H1 (cell line): ENCODE data around the gene LGR4. TPM values are rescaled to one million over a fixed set of nuclear protein-coding genes. Genes with fewer than 3 reads are reported as not detected.

Experiments used
- BACH1 ChIP-seq: IDR thresholded peaks from 2 replicates; pipeline ENCODE4 v1.6.1; 2012; ENCODE audit warnings: low read length, improper control_type of control experiment
- BRCA1 ChIP-seq: IDR thresholded peaks from 2 replicates; pipeline ENCODE4 v1.6.1; 2012; ENCODE audit warnings: low read depth, low read length, improper control_type of control experiment
- CHD7 ChIP-seq: fragments of 300-600 bp; sonication (generic); IDR thresholded peaks from 2 replicates; pipeline ENCODE4 v1.7.1; 2012; ENCODE audit warnings: low read length, moderate library complexity, mild to moderate bottlenecking, inconsistent platforms; ENCODE audit not compliant: insufficient replicate concordance
- KDM1A ChIP-seq: fragments of 200-600, 300-600 bp; sonication (generic); IDR thresholded peaks from 2 replicates; pipeline ENCODE4 v1.7.1; 2016; ENCODE audit warnings: mild to moderate bottlenecking, low read length, borderline replicate concordance
- MAX ChIP-seq: IDR thresholded peaks from 2 replicates; pipeline ENCODE4 v1.6.1; 2012; ENCODE audit warnings: inconsistent platforms
- POLR2AphosphoS5 ChIP-seq: IDR thresholded peaks from 2 replicates; pipeline ENCODE4 v1.6.1; 2011; ENCODE audit warnings: low read depth, low read length
- RXRA ChIP-seq: IDR thresholded peaks from 2 replicates; pipeline ENCODE4 v1.6.1; 2011; ENCODE audit warnings: low read depth, mild to moderate bottlenecking, low read length, moderate library complexity; ENCODE audit not compliant: insufficient read depth
- SIN3A ChIP-seq, 2 experiments: IDR thresholded peaks in 1 of 2; conservative IDR thresholded peaks in 1 of 2; 2 replicates each; pipeline ENCODE4 v1.6.1; 2011 to 2012; ENCODE audit warnings: low read length in 2 of 2, improper control_type of control experiment in 1 of 2, low read depth in 1 of 2, mild to moderate bottlenecking in 1 of 2
- SP4 ChIP-seq: IDR thresholded peaks from 2 replicates; pipeline ENCODE4 v1.6.1; 2012; ENCODE audit warnings: low read length, inconsistent platforms
- USF2 ChIP-seq: IDR thresholded peaks from 2 replicates; pipeline ENCODE4 v1.6.1; 2011; ENCODE audit warnings: low read length, improper control_type of control experiment
- YY1 ChIP-seq: IDR thresholded peaks from 2 replicates; pipeline ENCODE4 v1.6.1; 2011; ENCODE audit warnings: low read depth, mild to moderate bottlenecking, low read length
- polyA plus RNA-seq, 7 experiments: library from polyadenylated mRNA; depleted of rRNA in 3 of 7; stranded (reverse) in 5 of 7; unstranded in 2 of 7; fragments of >200 nt in 5 of 7; fragments of 200-250 nt in 2 of 7; gene quantifications; 1 replicate in 5 of 7; 2 replicates in 1 of 7; 4 replicates in 1 of 7; pipeline versions ENCODE4 v1.2.1 to v1.2.3, GENCODE V29; 2011 to 2013; ENCODE audit warnings: missing spikeins in 2 of 7, mixed read lengths in 2 of 7
- total RNA-seq: library from RNA; stranded (reverse); fragmentation: NEBNext Ultra II Directional; extraction: Animal tissue kit (Norgen Biotek cat#: 25700); gene quantifications from 2 replicates; pipeline ENCODE4 v1.2.1, GENCODE V29; 2021

The LGR4 gene
- total and polyA plus RNA-seq, 2 of the 8 experiments (the other 6 are each of a cell fraction or from before 2014, with no cell fraction given) = 26.6 to 61.7 TPM

GRCh38 chr11:27487706-27488105, 15.1 kb upstream of the LGR4 start (continued):
- TF ChIP-seq CHD7 = no peak
- no peak for TF ChIP-seq USF2
- no peak for TF ChIP-seq SIN3A (conservative IDR thresholded peaks at IDR 0.05 in 1 of 2, IDR thresholded peaks at IDR 0.05 in 1 of 2; ENCODE audit: low read depth in 1 of 2, low read length in 2 of 2)
- no peak for TF ChIP-seq SP4
- TF ChIP-seq MAX = no peak
- TF ChIP-seq BRCA1 = no peak
- TF ChIP-seq KDM1A = no peak
- TF ChIP-seq BACH1 = no peak
- TF ChIP-seq POLR2AphosphoS5 = no peak
- no peak for TF ChIP-seq RXRA
- no peak for TF ChIP-seq YY1
